HepG2 (cell line): ENCODE results near the gene SLC25A51.

Source experiments
- NFE2L1 ChIP-seq: sonication (generic); formaldehyde crosslinking; IDR thresholded peaks from 2 replicates; pipeline ENCODE4 v1.4.0; 2020; ENCODE audit warnings: missing genetic modification reagents, mild to moderate bottlenecking, borderline replicate concordance
- NONO ChIP-seq, 2 experiments: fragments of 450-650 bp in 1 of 2; sonication (generic) in 1 of 2; formaldehyde crosslinking in 1 of 2; IDR thresholded peaks in 1 of 2; conservative IDR thresholded peaks in 1 of 2; 2 replicates each; pipeline versions ENCODE4 v1.6.1 to v1.8.0; 2017 to 2022; ENCODE audit warnings: mild to moderate bottlenecking in 1 of 2, missing genetic modification reagents in 1 of 2, moderate library complexity in 1 of 2
- RFX5 ChIP-seq: IDR thresholded peaks from 2 replicates; pipeline ENCODE4 v1.6.1; 2011; ENCODE audit warnings: low read depth, low read length, improper control_type of control experiment
- TF ChIP-seq, protein P1 (sequence below): fragments of 450-650 bp; IDR thresholded peaks from 2 replicates; pipeline ENCODE4 v1.6.1; 2017; ENCODE audit warnings: mild to moderate bottlenecking

DNA sequence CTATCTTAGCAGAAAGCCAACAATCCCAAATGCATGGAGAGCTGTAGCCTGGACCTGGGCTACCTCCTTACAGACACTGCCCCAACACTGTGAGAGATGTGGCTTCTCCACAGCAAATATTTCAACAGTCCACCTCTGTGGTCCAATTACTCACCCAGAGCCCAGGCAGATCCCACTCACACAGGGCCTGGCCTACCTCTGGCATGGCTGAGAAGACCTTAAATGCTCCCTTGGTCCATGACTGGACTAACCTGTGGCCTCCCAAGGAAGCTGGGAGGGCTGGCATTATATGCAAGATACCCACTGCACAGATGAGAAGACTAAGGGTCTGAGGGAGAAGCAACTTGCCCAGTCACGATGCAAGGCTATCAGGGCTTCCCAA lies 22.8 kb upstream of the SLC25A51 start:
- TF ChIP-seq, protein P1, sequence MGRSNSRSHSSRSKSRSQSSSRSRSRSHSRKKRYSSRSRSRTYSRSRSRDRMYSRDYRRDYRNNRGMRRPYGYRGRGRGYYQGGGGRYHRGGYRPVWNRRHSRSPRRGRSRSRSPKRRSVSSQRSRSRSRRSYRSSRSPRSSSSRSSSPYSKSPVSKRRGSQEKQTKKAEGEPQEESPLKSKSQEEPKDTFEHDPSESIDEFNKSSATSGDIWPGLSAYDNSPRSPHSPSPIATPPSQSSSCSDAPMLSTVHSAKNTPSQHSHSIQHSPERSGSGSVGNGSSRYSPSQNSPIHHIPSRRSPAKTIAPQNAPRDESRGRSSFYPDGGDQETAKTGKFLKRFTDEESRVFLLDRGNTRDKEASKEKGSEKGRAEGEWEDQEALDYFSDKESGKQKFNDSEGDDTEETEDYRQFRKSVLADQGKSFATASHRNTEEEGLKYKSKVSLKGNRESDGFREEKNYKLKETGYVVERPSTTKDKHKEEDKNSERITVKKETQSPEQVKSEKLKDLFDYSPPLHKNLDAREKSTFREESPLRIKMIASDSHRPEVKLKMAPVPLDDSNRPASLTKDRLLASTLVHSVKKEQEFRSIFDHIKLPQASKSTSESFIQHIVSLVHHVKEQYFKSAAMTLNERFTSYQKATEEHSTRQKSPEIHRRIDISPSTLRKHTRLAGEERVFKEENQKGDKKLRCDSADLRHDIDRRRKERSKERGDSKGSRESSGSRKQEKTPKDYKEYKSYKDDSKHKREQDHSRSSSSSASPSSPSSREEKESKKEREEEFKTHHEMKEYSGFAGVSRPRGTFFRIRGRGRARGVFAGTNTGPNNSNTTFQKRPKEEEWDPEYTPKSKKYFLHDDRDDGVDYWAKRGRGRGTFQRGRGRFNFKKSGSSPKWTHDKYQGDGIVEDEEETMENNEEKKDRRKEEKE: no peak
- TF ChIP-seq RFX5 (no peak), NFE2L1 (no peak), NONO (IDR thresholded peaks at IDR 0.05) (no peak), NONO (CRISPR knock-in tag; conservative IDR thresholded peaks at IDR 0.05) (no peak)
